ENCODE results near the gene CPT2.
A peak's percentile ranks its signal among the peaks of the same experiment; 100 is the strongest.
"Not testable (repeated sequence)": the region's sequence is repeated elsewhere in the genome, so short reads cannot be mapped to it uniquely, and the experiment has no call there.

The CPT2 gene

DNA sequence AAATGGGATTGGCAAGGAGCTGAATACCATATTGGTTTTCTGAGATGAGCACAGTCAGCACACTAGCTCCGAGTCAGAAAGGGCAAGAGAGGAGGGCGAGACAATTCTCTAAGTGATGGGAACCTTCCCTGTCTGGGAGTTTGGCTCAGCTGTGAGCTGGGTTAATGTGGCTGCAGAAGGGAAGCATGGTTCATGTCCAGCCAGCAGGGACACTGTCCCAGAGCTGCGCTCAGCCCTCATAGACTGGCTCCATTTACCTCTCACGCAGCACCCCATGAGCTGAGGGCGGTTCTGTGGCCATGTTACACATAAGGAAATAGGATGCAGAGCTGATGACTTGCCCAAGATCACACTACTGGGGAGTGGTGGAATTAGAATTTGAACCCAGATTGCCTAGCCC lies 15.7 kb upstream of the CPT2 start:
- no peak for FAIRE-seq
- no peak for DNase-seq (ENCODE audit: extremely low spot score, insufficient read length, low read depth)

DNA sequence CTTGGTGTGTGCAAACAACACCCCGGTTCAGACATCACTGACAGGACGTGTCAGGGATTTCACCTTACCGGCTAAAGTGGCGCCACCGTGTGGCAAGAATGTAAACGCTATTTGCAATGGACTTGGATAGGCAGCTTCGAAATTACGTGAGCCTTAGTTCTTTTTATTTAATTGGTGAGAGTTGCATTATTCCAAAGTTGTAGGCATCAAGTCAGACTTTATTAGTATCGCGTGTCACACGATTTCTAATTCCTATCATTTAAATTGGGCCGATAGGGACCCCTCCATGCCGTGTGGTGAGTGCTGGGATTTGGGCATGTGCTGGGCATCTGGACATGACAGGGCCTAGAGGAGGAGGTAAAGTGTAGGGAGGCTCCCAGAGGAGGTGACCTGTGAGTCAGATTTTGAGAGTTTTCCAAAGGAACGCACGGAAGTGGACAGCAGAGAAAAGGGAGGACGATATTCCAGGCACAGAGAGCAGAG lies 14.5 kb upstream of the CPT2 start:
- FAIRE-seq (peak; percentile 89), DNase-seq (ENCODE audit: extremely low spot score, insufficient read length, low read depth) (peak; percentile 45)

DNA sequence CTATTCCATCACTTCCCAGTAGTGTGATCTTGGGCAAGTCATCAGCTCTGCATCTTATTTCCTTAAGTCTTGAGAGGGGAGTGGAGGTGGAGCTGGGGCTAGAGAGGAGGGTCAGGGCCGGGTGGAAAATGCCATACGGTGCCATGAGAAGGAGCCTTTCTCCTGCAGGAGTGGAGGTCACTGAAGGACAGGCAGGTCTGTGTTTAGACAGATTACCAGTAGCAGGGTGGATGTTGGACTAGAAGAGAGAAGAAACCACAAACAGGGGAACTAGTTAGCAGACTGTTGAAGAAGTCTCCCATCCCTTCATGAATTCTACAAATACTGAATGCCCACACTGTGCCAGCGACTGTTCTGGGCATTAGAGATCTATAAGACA lies 13.9 kb upstream of the CPT2 start:
- DNase-seq (ENCODE audit: extremely low spot score, insufficient read length, low read depth): no peak
- no peak for FAIRE-seq

DNA sequence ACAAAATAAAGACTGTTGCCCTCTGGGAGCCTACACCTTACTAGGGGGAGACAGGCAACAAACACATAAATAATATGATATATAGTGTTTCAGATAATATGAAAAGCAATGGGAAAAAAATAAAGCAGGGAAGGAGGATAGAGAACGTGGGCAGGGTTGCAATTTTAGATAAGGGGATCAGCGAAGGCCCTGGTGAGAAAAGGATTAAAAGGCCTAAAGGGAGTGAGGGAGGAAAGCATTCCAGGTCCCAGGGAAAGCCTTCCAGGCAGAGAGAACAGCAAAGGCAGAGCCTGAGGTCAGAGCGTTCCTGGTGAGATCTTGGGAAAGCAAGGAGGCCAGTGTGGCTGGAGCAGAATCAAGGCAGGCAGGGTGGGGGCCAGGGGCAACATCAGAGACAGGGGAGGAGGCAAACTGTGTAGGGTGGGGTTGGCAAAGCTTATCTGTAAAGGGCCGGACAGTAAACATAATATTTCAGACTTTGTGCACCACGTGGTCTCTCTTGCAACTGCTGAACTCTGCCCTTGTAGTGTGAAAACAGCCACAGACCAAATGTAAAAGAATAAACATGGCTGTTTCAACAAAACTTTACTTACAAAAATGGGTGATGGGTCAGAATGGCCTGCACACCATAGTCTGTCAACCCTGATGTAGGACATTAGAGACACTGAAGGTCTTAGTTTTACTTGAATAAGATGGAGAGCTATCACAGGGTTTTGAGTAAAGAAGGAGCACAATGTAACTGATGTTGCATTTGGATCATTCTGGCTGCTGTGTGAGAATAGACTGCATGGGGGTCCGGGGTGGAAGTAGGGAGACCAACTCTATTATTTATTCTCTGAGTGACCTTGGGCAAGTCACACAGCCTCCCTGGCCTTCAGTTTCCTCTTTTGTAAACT lies 13.3 kb upstream of the CPT2 start:
- FAIRE-seq: no peak
- DNase-seq (ENCODE audit: extremely low spot score, insufficient read length, low read depth): no peak

DNA sequence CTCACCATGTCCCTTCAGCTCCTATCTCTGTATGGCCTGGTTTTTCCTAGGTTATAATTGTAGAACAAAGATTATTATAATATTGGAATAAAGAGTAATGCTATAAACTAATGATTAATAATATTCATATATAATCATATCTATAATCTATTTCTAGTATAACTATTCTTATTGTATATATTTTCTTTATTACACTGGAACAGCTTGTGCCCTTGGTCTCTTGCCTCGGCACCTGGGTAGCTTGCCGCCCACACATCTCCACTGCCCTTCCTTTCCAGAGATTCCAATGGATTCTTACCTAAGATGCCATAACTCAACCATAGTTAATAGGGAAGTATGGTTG lies 10.7 kb upstream of the CPT2 start:
- not testable (repeated sequence) for DNase-seq (ENCODE audit: extremely low spot score, insufficient read length, low read depth); FAIRE-seq

DNA sequence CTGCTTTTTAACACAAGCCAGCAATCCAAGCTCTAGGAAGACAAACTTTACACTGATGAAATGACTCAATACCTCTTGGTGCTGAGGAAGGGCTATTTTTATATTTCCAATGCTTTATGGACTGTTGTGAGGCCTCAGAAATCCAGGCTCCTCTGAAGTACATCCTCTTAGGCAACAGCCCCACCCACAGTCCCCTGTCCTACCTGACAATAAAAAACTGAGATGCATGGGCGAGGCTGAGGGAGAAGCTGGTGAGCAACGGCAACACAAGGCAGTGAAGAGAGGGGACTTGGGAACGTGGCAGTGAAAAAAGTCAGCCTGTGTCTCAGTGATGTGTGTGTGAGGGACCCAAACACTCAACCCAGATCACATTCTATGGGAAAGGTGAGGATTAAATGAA lies 10.1 kb upstream of the CPT2 start:
- no peak for DNase-seq (ENCODE audit: extremely low spot score, insufficient read length, low read depth)
- no peak for FAIRE-seq

DNA sequence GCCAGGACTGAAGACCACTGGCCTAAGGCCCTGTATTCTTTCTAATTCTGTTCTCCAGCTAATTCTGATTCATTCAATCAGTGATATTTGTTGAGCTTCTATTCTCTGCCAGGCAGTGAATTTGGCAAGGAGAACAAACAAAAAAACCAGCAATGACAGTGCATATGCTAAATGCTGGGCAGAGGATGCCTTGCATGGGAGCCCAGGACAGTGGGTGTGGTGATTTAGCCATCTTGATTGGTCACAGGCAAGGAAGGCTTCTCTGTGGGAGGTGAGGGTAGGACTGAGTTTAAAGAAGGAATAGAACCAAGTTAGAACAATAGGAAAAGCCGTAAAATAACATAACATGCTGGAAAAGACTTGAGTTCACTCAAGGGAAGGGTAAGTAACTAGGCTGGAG lies 9.2 kb upstream of the CPT2 start:
- FAIRE-seq (no peak), DNase-seq (ENCODE audit: extremely low spot score, insufficient read length, low read depth) (no peak)

DNA sequence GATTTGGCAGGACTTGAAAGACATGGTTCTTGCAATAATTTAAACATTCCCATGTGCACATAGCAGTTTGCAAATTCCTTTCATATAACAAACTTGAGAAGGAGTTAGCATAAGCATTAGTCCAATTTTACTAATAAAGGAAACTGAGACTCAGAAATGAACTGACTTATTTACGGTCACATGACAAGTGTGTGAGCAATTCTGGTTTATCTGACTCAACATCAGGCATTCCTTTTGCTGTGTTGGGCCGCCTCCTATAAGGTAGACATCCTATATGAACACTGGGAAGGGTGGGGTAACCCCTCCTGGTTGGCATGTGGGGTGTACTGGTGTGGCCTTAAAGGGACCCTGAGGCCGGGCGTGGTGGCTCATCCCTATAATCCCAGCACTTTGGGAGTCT lies 8.5 kb upstream of the CPT2 start:
- DNase-seq (ENCODE audit: extremely low spot score, insufficient read length, low read depth) (no peak), FAIRE-seq (no peak)

DNA sequence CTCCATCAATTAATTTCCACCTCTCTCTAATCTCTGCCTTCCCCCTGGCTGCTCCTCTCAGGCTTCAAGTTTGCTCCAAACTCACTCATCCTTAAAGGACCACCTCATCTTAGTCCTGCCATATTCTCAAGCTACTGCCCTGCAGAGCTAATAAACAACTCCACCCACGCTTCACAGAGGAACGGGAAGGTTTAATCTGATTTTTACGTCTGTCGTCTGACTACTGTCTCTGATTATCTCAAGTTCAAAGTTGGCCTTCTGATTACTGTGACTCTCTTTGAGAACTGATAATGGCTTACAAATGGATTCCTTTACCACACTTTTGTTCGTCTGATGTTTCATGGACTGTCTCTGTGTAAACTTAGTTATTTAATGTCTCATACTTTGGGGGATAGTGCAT lies 7.6 kb upstream of the CPT2 start:
- FAIRE-seq (no peak), DNase-seq (ENCODE audit: extremely low spot score, insufficient read length, low read depth) (no peak)

DNA sequence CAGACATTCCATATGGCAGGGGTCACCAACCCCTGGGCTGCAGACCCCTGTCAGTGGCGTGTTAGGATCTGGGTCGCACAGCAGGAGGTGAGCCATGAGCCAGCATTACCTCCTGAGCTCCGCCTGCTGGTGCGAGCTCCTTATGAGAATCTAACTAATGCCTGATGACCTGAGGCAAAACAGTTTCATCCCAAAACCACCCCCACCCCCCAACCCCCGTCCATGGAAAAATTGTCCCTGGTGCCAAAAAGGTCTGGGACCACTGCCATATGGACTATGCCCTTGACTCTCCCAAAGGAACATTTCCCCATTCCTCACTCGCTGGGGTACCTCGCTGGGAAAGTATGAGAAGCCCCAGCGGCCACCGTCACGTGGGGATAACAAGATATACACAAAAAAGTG lies 6.4 kb upstream of the CPT2 start:
- no peak for FAIRE-seq
- DNase-seq (ENCODE audit: extremely low spot score, insufficient read length, low read depth): no peak

DNA sequence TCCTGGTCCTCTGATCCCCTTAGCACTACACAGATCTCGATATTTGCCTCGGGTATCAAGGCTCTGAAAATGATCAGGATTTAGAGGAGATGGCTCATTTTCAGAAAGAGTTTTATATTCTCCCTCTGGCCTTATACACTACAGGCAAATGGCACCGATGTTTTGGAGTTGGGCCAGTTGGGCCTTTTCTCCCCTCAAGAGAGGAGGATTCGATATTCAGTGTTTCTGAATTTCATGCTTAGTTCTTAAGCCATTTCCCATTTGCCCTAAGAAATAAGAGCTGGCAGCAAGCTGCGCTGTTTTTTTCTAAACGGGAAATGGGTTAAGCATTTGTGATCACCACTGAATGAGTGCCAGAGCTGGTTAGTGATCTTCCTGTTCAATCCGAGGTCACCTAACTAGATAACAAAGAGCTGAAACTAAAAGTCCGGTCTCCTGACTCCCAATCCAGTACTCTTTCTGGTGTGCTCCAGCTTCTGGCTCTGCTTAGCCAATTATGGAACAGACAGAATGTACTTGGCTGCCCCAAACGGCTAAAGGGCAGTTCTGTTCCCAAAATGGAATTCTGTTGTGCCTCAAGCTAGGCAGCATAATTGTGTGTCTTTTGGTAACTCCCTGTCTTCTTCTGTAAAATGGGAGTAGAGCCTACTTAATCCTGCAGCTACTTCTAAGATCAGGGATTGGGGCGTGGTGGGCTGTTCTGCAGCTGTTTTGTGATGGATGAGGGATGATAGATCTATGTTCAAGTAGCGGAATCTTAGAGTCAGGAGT lies 1.2 kb upstream of the CPT2 start:
- no peak for DNase-seq (ENCODE audit: extremely low spot score, insufficient read length, low read depth)
- FAIRE-seq: no peak

DNA sequence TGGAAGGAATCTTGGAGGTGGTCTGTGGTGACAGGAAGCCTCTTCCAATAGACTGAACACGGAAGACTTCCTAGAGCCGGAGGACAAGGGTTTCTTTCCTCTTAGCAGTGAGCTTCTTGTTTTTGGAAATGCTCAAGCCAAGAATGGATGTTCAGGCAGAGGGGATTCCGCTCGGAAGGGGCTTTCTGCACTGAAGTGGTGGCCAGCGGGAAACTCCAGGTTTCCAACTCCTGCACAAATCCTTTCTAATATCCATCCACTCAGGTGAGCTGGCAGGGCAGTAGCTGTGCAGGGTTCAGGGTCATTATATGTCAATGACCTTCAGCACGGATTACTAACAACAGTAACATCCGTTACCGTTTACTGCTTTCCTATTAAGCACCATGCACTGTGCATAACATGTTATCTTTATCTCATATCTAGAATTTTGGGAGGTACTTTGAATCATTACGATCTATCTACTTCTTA lies 573 bp upstream of the CPT2 start:
- DNase-seq (ENCODE audit: extremely low spot score, insufficient read length, low read depth) (no peak), FAIRE-seq (no peak)

DNA sequence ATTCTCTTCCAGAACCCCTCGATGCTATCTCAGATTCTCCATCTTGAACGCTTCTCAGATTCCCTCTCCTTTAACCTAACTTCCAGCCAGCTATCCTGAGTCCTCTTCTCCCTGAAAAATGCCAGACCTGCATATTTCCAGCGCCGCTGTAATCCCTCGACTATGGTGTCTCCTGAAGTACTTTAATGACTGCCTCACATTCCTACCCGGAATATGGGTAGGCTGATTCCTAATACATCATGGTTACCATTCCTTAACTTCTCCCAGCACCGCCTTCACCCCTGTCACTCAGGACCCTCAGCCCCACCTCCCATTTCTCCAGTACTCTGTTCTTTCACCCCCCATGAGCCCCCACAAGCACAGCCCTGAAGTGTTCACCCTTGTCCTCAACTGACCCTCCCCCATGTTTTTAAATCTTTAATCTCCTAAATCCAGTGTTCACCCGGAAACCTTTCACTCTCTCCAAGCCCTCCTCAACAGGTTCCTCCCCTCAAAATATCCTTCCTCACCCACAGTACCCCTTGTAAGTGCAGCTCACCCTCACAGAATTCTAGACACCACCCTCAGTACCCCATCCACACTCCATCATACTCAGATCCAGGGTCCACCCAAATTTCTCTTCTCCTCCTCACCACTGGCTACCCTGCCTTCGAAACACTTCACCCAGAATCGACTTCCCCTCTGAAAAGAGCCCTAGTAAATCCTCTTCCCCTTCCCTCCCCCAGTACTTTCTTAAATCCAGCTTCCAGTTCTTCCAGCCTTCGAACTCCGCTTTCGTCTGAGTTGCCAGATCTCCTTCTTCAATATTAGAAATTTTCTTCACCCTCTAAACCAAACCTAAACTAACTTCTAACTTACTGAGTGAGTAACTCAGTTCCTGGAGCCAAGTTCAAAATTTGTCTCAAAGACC lies 922 bp downstream of the CPT2 start:
- no peak for FAIRE-seq
- no peak for DNase-seq (ENCODE audit: extremely low spot score, insufficient read length, low read depth)

DNA sequence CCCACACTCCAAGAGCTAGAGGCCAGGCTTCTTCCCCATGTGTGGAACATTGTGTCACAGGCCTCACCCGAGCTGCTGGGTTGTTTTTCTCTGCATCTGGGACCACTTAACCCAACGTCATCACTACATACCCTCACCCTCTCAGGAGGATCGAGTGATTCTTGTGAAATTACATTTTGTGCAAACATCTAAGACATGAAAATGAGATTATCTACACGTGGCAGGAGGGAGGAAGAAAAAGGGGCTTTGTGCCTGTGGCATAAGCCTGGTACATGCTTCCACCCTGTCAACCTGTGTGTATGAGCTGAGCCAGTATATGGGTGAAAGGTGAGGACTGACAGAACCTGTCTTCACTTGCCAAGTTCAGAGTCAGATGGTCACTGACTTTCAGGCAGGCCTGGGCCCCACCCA lies 1.6 kb downstream of the CPT2 start:
- FAIRE-seq (no peak), DNase-seq (ENCODE audit: extremely low spot score, insufficient read length, low read depth) (no peak)

DNA sequence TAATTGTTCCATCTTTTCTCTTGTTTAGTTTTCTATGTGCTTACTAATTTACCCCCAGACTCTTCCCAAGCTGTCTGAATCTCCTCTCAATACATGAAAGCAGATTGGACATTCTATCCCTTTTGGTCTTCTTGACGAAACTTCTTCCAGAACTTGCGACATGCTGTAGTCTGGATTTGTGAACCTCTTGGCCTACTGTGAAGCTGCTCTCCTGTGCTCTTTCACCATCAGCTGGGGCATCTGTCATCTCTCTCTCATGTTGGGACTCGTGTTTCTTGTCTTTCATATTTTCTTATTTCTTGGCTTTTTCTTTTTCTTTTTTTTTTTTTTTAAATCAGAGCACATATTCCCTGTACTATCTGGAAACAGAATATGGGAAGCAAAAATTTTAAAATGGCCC lies 6.8 kb downstream of the CPT2 start:
- DNase-seq (ENCODE audit: extremely low spot score, insufficient read length, low read depth): no peak
- FAIRE-seq: no peak

DNA sequence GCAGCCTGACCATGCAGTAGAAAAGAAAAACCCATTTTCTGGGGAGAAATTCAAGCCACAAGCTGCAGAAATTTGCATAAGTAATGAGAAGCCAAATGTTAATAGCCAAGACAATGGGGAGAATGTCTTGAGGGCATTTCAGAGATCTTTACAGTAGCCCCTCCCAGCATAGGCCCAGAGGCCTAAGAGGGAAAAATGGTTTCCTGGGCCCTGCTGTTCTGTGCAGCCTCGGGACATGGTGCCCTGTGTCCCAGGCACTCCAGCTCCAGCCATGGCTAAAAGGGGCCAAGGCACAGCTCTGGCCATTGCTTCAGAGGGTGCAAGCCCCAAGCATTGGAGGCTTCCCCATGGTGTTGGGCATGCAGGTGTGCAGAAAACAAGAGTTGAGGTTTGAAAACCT lies 8.9 kb downstream of the CPT2 start:
- not testable (repeated sequence) for DNase-seq (ENCODE audit: extremely low spot score, insufficient read length, low read depth); FAIRE-seq

DNA sequence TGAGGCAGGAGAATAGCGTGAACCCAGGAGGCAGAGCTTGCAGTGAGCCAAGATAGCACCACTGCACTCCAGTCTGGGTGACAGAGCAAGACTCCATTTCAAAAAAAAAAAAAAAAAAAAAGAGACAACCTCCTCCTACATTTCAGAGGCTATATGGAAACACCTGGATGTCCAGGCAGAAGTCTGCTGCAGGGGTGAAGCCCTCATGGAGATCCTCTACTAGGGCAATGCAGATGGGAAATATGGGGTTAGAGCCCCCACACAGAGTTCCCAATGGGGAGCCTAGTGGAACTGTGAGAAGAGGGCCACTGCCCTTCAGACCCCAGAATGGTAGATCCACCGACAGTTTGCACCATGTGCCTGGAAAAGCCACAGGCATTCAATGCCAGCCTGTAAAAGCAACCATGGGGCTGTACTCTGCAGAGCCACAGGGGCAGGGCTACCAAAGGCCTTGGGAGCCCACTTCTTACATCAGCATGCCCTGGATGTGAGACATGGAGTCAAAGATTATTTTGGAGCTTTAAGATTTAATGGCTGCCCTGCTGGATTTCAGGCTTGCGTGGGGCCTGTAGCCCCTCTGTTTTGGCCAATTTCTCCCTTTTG lies 9.6 kb downstream of the CPT2 start:
- not testable (repeated sequence) for FAIRE-seq; DNase-seq (ENCODE audit: extremely low spot score, insufficient read length, low read depth)

DNA sequence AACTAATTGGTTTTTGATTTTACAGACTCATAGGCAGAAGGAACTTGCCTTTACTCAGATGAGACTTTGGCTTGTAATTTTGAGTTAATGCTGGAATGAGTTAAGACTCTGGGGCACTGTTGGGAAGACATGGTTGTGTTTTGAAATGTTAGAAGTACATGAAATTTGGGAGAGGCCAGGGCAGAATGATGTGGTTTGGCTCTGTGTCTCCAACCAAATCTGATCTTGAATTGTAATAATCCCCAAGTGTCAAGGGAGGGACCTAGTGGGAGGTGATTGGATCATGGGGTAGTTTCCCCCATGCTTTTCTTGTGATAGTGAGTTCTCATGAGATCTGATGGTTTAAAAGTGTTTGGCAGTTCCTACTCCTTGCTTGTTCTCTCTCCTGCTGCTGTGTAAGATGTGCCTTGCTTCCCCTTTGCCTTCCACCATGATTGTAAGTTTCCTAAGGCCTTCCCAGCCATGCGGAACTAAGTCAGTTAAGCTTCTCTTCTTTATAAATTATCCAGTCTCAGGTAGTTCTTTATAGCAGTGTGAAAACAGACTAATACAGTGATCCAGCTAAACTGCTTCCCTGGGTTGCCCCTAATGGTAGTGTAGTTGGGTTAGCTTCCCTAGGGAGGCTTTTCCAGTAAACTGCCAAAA lies 10.2 kb downstream of the CPT2 start:
- no peak for FAIRE-seq
- DNase-seq (ENCODE audit: extremely low spot score, insufficient read length, low read depth): no peak

DNA sequence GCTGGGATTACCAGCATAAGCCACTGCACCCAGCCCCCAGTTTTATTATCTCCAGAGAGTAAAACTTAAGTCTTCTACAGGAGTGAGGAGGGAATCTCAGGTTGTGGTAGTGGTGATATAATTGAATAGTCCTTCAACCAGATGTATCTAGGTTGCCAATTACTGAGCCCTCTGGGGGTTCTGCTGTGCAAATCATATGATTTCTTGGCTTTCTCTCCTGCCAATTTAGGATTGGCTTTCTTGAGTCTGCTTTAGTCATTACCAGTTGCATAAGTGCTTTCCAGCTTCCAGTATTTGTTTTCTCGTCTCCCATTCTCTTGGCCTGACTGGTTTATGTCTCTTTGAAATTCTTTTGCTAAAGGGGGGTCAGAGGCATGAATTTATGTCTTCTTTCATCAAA lies 11.1 kb downstream of the CPT2 start:
- DNase-seq (ENCODE audit: extremely low spot score, insufficient read length, low read depth): no peak
- no peak for FAIRE-seq
